NB4 (cell line): ENCODE measurements around the gene PTCD1.
"Not testable (repeated sequence)": the region's sequence is repeated elsewhere in the genome, so short reads cannot be mapped to it uniquely, and the experiment has no call there.

Source experiments
- DNase-seq: peaks from one replicate; pipeline ENCODE4 v3.0.0; 2010; ENCODE audit warnings: low read depth
- H3K4me3 ChIP-seq: one replicate; pipeline ENCODE4 v1.5.1; 2011; ENCODE audit warnings: mild to moderate bottlenecking, low read depth, low read length, moderate library complexity
- CTCF ChIP-seq: IDR thresholded peaks from one replicate; pipeline ENCODE4 v1.5.1; 2012; ENCODE audit warnings: low read depth, low read length
- MAX ChIP-seq: IDR thresholded peaks from 2 replicates; pipeline ENCODE4 v1.6.1; 2011; ENCODE audit warnings: low read depth, low read length
- MYC ChIP-seq: IDR thresholded peaks from 2 replicates; pipeline ENCODE4 v1.6.1; 2011; ENCODE audit warnings: low read depth, low read length
- POLR2A ChIP-seq: IDR thresholded peaks from 2 replicates; pipeline ENCODE4 v1.6.1; 2011; ENCODE audit warnings: mild to moderate bottlenecking; ENCODE audit not compliant: insufficient read length; ENCODE audit errors: extremely low read depth

PTCD1 gene

GRCh38 chr7:99446096-99446495, 7.5 kb upstream of the PTCD1 start:
- no peak overlapping the region for H3K4me3 ChIP-seq
- no peak for TF ChIP-seq MAX
- no peak for TF ChIP-seq POLR2A
- TF ChIP-seq MYC, result no peak
- TF ChIP-seq CTCF, result no peak

GRCh38 chr7:99440195-99440594, 1.6 kb upstream of the PTCD1 start:
- H3K4me3 ChIP-seq, result peak overlapping the region; percentile 67
- TF ChIP-seq CTCF (no peak), MYC (no peak), POLR2A (no peak), MAX (no peak)
- DNase-seq, result no peak

More at GRCh38 chr7:99446096-99446495, 7.5 kb upstream of the PTCD1 start:
- DNase-seq, result no peak

GRCh38 chr7:99437946-99438572, 539 bp downstream of the PTCD1 start:
- no peak for DNase-seq
- peak overlapping the region; percentile 67 for H3K4me3 ChIP-seq
- TF ChIP-seq MAX (no peak), POLR2A (no peak), CTCF (no peak), MYC (no peak)

- no peak overlapping the region for H3K4me3 ChIP-seq
- no peak for DNase-seq
- TF ChIP-seq MYC (no peak), POLR2A (no peak), MAX (no peak)
Observed at GRCh38 chr7:99433158-99433557, 5.4 kb downstream of the PTCD1 start.

- not testable (repeated sequence) for DNase-seq, H3K4me3 ChIP-seq
Observed at GRCh38 chr7:99431756-99432540, 6.7 kb downstream of the PTCD1 start.

GRCh38 chr7:99429756-99430155, 8.8 kb downstream of the PTCD1 start:
- TF ChIP-seq MAX, result no peak
- TF ChIP-seq POLR2A, result no peak
- no peak for TF ChIP-seq CTCF
- no peak for TF ChIP-seq MYC
- DNase-seq, result no peak
- no peak overlapping the region for H3K4me3 ChIP-seq
